Measurements from ENCODE around the gene NSF.

DNA sequence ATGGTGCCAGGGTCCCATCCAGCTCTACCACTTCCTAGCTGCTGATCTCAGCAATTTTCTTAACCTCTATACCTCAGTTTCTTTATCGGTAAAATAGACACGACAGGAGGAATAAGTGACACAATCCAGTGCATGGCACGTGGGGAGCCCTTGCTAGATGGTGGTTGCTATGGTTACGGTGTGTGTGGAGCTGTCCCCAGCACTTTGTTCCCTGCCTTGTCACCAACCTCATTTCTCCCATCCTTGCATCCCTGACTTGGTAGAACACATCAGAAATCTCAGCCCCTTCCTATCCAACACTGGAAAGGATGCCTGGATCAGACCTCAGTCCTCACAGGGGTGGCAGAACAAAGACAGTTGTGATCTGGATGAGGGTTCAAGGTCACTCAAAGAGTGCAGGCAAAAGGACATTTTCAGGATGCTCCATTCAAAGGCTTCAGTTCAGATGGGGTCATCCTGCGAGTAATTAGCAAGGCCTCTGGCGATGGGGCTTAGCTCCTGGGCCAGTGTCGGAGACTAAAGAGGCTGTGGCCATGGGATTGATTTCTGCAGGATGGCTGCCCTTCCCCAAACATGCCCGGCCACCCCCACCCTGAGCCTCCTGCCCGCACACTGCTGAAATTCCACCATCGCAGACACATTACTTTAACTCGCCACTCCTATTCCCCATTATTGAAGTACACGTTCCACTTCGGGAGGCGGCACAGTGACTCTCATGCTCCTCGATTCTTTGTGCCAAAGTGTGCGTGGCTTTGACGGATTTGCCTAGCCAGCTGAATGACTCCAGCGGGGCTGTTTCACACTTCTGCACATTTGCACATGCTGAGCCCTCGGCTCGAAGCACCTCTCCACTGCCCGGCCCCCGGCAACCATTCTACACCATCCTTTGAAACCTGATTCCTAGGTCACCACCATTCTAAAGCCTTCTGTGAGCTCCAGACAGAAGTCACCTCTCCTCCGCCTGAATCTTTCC, 187.8 kb downstream of the NSF start:
- no peak for TF ChIP-seq GABPA (IDR thresholded peaks at IDR 0.05; ENCODE audit: low read depth)
- TF ChIP-seq, protein P1, sequence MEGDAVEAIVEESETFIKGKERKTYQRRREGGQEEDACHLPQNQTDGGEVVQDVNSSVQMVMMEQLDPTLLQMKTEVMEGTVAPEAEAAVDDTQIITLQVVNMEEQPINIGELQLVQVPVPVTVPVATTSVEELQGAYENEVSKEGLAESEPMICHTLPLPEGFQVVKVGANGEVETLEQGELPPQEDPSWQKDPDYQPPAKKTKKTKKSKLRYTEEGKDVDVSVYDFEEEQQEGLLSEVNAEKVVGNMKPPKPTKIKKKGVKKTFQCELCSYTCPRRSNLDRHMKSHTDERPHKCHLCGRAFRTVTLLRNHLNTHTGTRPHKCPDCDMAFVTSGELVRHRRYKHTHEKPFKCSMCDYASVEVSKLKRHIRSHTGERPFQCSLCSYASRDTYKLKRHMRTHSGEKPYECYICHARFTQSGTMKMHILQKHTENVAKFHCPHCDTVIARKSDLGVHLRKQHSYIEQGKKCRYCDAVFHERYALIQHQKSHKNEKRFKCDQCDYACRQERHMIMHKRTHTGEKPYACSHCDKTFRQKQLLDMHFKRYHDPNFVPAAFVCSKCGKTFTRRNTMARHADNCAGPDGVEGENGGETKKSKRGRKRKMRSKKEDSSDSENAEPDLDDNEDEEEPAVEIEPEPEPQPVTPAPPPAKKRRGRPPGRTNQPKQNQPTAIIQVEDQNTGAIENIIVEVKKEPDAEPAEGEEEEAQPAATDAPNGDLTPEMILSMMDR (IDR thresholded peaks at IDR 0.05; ENCODE audit: insufficient read depth, low read length) = no peak
- TF ChIP-seq POLR2AphosphoS5 (IDR thresholded peaks at IDR 0.05; ENCODE audit: low read depth) = no peak

Data from HL-60 (cell line).